Panc1 (cell line): ENCODE data around the gene SYTL5. TPM values are rescaled to one million over a fixed set of nuclear protein-coding genes. Genes with fewer than 3 reads are reported as not detected.

Experiments used
- ATAC-seq: fragments of 200-7000 bp; cut with Tn5 transposase; 2 replicates; pipeline ENCODE4 v1.9.1; 2020; ENCODE audit warnings: mild to moderate bottlenecking, moderate library complexity
- BruUV-seq: library from RNA; stranded (reverse); fragments of 400-500 nt; replicated peaks from 2 replicates; lab custom pipeline; 2021; lab: Mats Ljungman, UMichigan
- CTCF ChIA-PET: fragments of 300-600 bp; sonication (Branson Sonifier 250); formaldehyde crosslinking; loops from one replicate; lab custom pipeline; 2022; ENCODE audit warnings: antibody characterized with exemption; lab: Charles Lee
- POLR2A ChIA-PET: fragments of 300-600 bp; sonication (Branson Sonifier 250); formaldehyde crosslinking; loops from one replicate; lab custom pipeline; 2022; ENCODE audit warnings: antibody characterized with exemption; lab: Charles Lee
- DNase-seq: peaks from one replicate; pipeline ENCODE4 v3.0.0-alpha.2; 2010; ENCODE audit warnings: low read depth, low spot score
- H3K27ac ChIP-seq: 2 replicates; pipeline ENCODE4 v1.5.1; 2011; ENCODE audit warnings: mild to moderate bottlenecking, low read length, inconsistent platforms
- H3K27me3 ChIP-seq: fragments of 200-500 bp; sonication (Bioruptor generic); 2 replicates; pipeline ENCODE4 v1.6.0; 2014; ENCODE audit warnings: low read length, inconsistent platforms; ENCODE audit not compliant: control insufficient read depth, insufficient read depth
- H3K36me3 ChIP-seq: fragments of 200-500 bp; sonication (Bioruptor generic); 2 replicates; pipeline ENCODE4 v1.5.1; 2014; ENCODE audit warnings: inconsistent platforms, mild to moderate bottlenecking, low read length, moderate library complexity; ENCODE audit not compliant: control insufficient read depth, insufficient read depth
- H3K4me1 ChIP-seq: 2 replicates; pipeline ENCODE4 v1.5.1; 2011; ENCODE audit warnings: inconsistent platforms, mild to moderate bottlenecking, low read length, moderate library complexity; ENCODE audit not compliant: control insufficient read depth, insufficient read depth
- H3K4me3 ChIP-seq, 2 experiments: 2 replicates each; pipeline ENCODE4 v1.5.1; 2011 to 2012; ENCODE audit warnings: low read depth in 2 of 2, low read length in 2 of 2, mild to moderate bottlenecking in 2 of 2, inconsistent platforms in 1 of 2, moderate library complexity in 1 of 2
- H3K9me3 ChIP-seq: fragments of 200-500 bp; sonication (Bioruptor generic); 2 replicates; pipeline ENCODE4 v1.5.1; 2014; ENCODE audit warnings: low read depth, mild to moderate bottlenecking, inconsistent platforms, low read length, moderate library complexity; ENCODE audit not compliant: control insufficient read depth, insufficient read depth
- CTCF ChIP-seq: fragments of 450-650 bp; IDR thresholded peaks from 2 replicates; pipeline ENCODE4 v1.5.1; 2017; ENCODE audit warnings: mild to moderate bottlenecking
- POLR2AphosphoS5 ChIP-seq: IDR thresholded peaks from 2 replicates; pipeline ENCODE4 v1.6.1; 2012; ENCODE audit warnings: mild to moderate bottlenecking, low read depth, low read length, moderate library complexity
- REST ChIP-seq, 2 experiments: IDR thresholded peaks; 2 replicates each; pipeline ENCODE4 v1.6.1; 2011 to 2012; ENCODE audit warnings: low read depth in 2 of 2, control low read depth in 1 of 2, low read length in 1 of 2, mild to moderate bottlenecking in 1 of 2, moderate library complexity in 1 of 2; ENCODE audit not compliant: insufficient read depth in 1 of 2
- SIN3A ChIP-seq: IDR thresholded peaks from 2 replicates; pipeline ENCODE4 v1.6.1; 2012; ENCODE audit warnings: low read depth, mild to moderate bottlenecking, low read length, moderate library complexity, borderline replicate concordance; ENCODE audit not compliant: insufficient read depth
- TCF7L2 ChIP-seq: IDR thresholded peaks from 2 replicates; pipeline ENCODE4 v1.6.1; 2011; ENCODE audit warnings: mild to moderate bottlenecking, low read depth, low read length, inconsistent platforms
- in situ Hi-C: cut with HindIII; loops from 2 replicates; pipeline ENCODE4 v1.10.0; 2016; ENCODE audit warnings: low sequenced_read_pairs, low pct_unique_long_range_greater_than_20kb
- intact Hi-C: fragments of 100-400 bp; cut with micrococcal nuclease; formaldehyde crosslinking; loops from one replicate; pipeline ENCODE4 v1.10.0; 2022; ENCODE audit not compliant: unreplicated experiment
- total RNA-seq: library from RNA; stranded (reverse); gene quantifications from one replicate; pipeline ENCODE4 v1.2.1, GENCODE V29; 2021; ENCODE audit not compliant: unreplicated experiment

SYTL5 gene
- total RNA-seq, 1 experiment from 2014 or later, result 0.08 TPM

- POLR2A ChIA-PET, result no interaction called here
- no peak for TF ChIP-seq CTCF
- no peak for TF ChIP-seq TCF7L2
- no peak for TF ChIP-seq SIN3A
- TF ChIP-seq POLR2AphosphoS5, result no peak
- TF ChIP-seq REST (IDR thresholded peaks at IDR 0.05; ENCODE audit: insufficient read depth in 1 of 2, low read depth in 2 of 2, low read length in 1 of 2), result no peak
- CTCF ChIA-PET, result no interaction called here
- no peak overlapping the region for H3K27ac ChIP-seq
- no peak for DNase-seq
- H3K4me1 ChIP-seq, result no peaks in the 10 kb centered on the region
- intact Hi-C loops (no loop called here), in situ Hi-C loops (no loop called here)
- H3K27me3 ChIP-seq, result no peaks in the 10 kb centered on the region
- no peaks in the 10 kb centered on the region for H3K36me3 ChIP-seq
- BruUV-seq, result no TSS peak
- H3K9me3 ChIP-seq, result no peaks in the 10 kb centered on the region
- H3K4me3 ChIP-seq, result no peak overlapping the region
- ATAC-seq, result no peak
These were observed 117.6 kb downstream of the SYTL5 start for GRCh38 chrX:38124000-38124399.

- Histone ChIP-seq H3K27ac (no peak overlapping the region), H3K27me3 (no peaks in the 10 kb centered on the region), H3K9me3 (no peaks in the 10 kb centered on the region), H3K36me3 (no peaks in the 10 kb centered on the region), H3K4me3 (no peak overlapping the region), H3K4me1 (no peaks in the 10 kb centered on the region)
- DNase-seq, result no peak
- ChIA-PET CTCF (no interaction called here), POLR2A (no interaction called here)
- no peak for ATAC-seq
- TF ChIP-seq POLR2AphosphoS5 (no peak), CTCF (no peak)
- no TSS peak for BruUV-seq
- intact Hi-C loops, result no loop called here
- in situ Hi-C loops, result no loop called here
These were observed 119.8 kb downstream of the SYTL5 start for GRCh38 chrX:38126179-38126578.

GRCh38 chrX:38127961-38128360 is 121.6 kb downstream of the SYTL5 start:
- POLR2A ChIA-PET, result no interaction called here
- DNase-seq (no peak), ATAC-seq (no peak)
- Histone ChIP-seq H3K4me1 (no peaks in the 10 kb centered on the region), H3K9me3 (no peaks in the 10 kb centered on the region), H3K27ac (no peak overlapping the region), H3K27me3 (no peaks in the 10 kb centered on the region), H3K4me3 (no peak overlapping the region), H3K36me3 (no peaks in the 10 kb centered on the region)
- CTCF ChIA-PET, result no interaction called here
- no TSS peak for BruUV-seq
- in situ Hi-C loops (no loop called here), intact Hi-C loops (no loop called here)
- no peak for TF ChIP-seq REST (IDR thresholded peaks at IDR 0.05; ENCODE audit: insufficient read depth in 1 of 2, low read depth in 2 of 2, low read length in 1 of 2)
- TF ChIP-seq TCF7L2, result no peak
- TF ChIP-seq SIN3A, result no peak
- TF ChIP-seq POLR2AphosphoS5, result no peak
- TF ChIP-seq CTCF, result no peak
